GM12891 (cell line): Measurements from ENCODE around the gene CNPY1.

ENCODE experiments used
- DNase-seq: peaks from one replicate; pipeline ENCODE4 v3.0.0; 2011; ENCODE audit warnings: low spot score; ENCODE audit not compliant: insufficient read length
- FAIRE-seq: peaks from 2 replicates; lab custom pipeline; 2011; peaks lifted over from hg19 to GRCh38; lab: Jason Lieb, UNC
- PAX5 ChIP-seq: IDR thresholded peaks from 2 replicates; pipeline ENCODE4 v1.6.1; 2011; ENCODE audit warnings: low read length, moderate library complexity, mild to moderate bottlenecking; ENCODE audit not compliant: insufficient read depth, severe bottlenecking
- POLR2A ChIP-seq: IDR thresholded peaks from 2 replicates; pipeline ENCODE4 v1.6.1; 2011; ENCODE audit warnings: low read depth, low read length, control low read depth
- POLR2AphosphoS5 ChIP-seq: IDR thresholded peaks from 2 replicates; pipeline ENCODE4 v1.6.1; 2011; ENCODE audit warnings: low read depth, low read length, control low read depth
- POU2F2 ChIP-seq: IDR thresholded peaks from 2 replicates; pipeline ENCODE4 v1.6.1; 2011; ENCODE audit warnings: low read depth, mild to moderate bottlenecking, control low read depth, low read length, moderate library complexity
- SPI1 ChIP-seq: IDR thresholded peaks from 2 replicates; pipeline ENCODE4 v1.6.1; 2011; ENCODE audit warnings: low read depth, low read length, control low read depth
- TAF1 ChIP-seq: IDR thresholded peaks from 2 replicates; pipeline ENCODE4 v1.6.1; 2011; ENCODE audit warnings: low read depth, low read length, control low read depth

Gene CNPY1

GRCh38 chr7:155487509-155488482, 58.6 kb downstream of the CNPY1 start:
- FAIRE-seq (no peak), DNase-seq (no peak)
- TF ChIP-seq POLR2A (no peak), PAX5 (no peak), POLR2AphosphoS5 (no peak), POU2F2 (no peak), TAF1 (no peak), SPI1 (no peak)

- FAIRE-seq = no peak
- no peak for TF ChIP-seq PAX5
- TF ChIP-seq TAF1 = no peak
- TF ChIP-seq SPI1 = no peak
- TF ChIP-seq POLR2AphosphoS5 = no peak
- no peak for TF ChIP-seq POU2F2
- no peak for TF ChIP-seq POLR2A
- DNase-seq = no peak
Measured at GRCh38 chr7:155486783-155487508, 59.4 kb downstream of the CNPY1 start.

GRCh38 chr7:155484483-155485399, 61.6 kb downstream of the CNPY1 start:
- FAIRE-seq = no peak
- DNase-seq = no peak
- TF ChIP-seq SPI1 (no peak), POLR2A (no peak), TAF1 (no peak), PAX5 (no peak), POU2F2 (no peak), POLR2AphosphoS5 (no peak)

- no peak for DNase-seq
- FAIRE-seq = no peak
- TF ChIP-seq SPI1 (no peak), POLR2AphosphoS5 (no peak), POU2F2 (no peak), TAF1 (no peak), PAX5 (no peak)
Measured at GRCh38 chr7:155483868-155484325, 62.5 kb downstream of the CNPY1 start.

- TF ChIP-seq POLR2A = no peak
- no peak for TF ChIP-seq TAF1
- TF ChIP-seq SPI1 = no peak
- no peak for TF ChIP-seq PAX5
- TF ChIP-seq POLR2AphosphoS5 = no peak
- FAIRE-seq (no peak), DNase-seq (no peak)
Measured at GRCh38 chr7:155483245-155483644, 63.1 kb downstream of the CNPY1 start.

GRCh38 chr7:155482511-155483183, 63.7 kb downstream of the CNPY1 start:
- no peak for TF ChIP-seq POLR2AphosphoS5
- no peak for TF ChIP-seq TAF1
- no peak for TF ChIP-seq PAX5
- no peak for TF ChIP-seq POLR2A
- TF ChIP-seq SPI1 = no peak
- TF ChIP-seq POU2F2 = no peak
- no peak for FAIRE-seq
- DNase-seq = no peak

- FAIRE-seq = no peak
- DNase-seq = no peak
- TF ChIP-seq POLR2AphosphoS5 (no peak), POLR2A (no peak)
Measured at GRCh38 chr7:155481764-155482163, 64.6 kb downstream of the CNPY1 start.

- TF ChIP-seq POLR2AphosphoS5 = no peak
- no peak for TF ChIP-seq TAF1
- TF ChIP-seq POU2F2 = no peak
- no peak for TF ChIP-seq POLR2A
- no peak for TF ChIP-seq PAX5
- no peak for TF ChIP-seq SPI1
- DNase-seq = no peak
- FAIRE-seq = no peak
Measured at GRCh38 chr7:155477476-155477875, 68.9 kb downstream of the CNPY1 start.
